HepG2 (cell line): ENCODE results near the gene MT1F. TPM values are rescaled to one million over a fixed set of nuclear protein-coding genes. Genes with fewer than 3 reads are reported as not detected.

Source experiments
- NPAS2 ChIP-seq: sonication (generic); formaldehyde crosslinking; IDR thresholded peaks from 2 replicates; pipeline ENCODE4 v1.8.0; 2022; ENCODE audit warnings: mild to moderate bottlenecking, missing genetic modification reagents, borderline replicate concordance
- PHF20 ChIP-seq: sonication (generic); formaldehyde crosslinking; IDR thresholded peaks from 2 replicates; pipeline ENCODE4 v1.5.0; 2020; ENCODE audit warnings: mild to moderate bottlenecking, missing genetic modification reagents
- SALL1 ChIP-seq: sonication (generic); formaldehyde crosslinking; IDR thresholded peaks from 2 replicates; pipeline ENCODE4 v1.8.0; 2022; ENCODE audit warnings: mild to moderate bottlenecking, missing genetic modification reagents
- SYNCRIP ChIP-seq: fragments of 200-400 bp; formaldehyde crosslinking; IDR thresholded peaks from 2 replicates; pipeline ENCODE4 v1.6.1; 2018; ENCODE audit warnings: mild to moderate bottlenecking, low read depth, low read length; ENCODE audit not compliant: insufficient read depth
- TOE1 ChIP-seq: sonication (generic); formaldehyde crosslinking; IDR thresholded peaks from 2 replicates; pipeline ENCODE4 v1.4.0; 2020; ENCODE audit warnings: mild to moderate bottlenecking, missing genetic modification reagents
- ZKSCAN8 ChIP-seq: IDR thresholded peaks from 2 replicates; pipeline ENCODE4 v1.6.1; 2016; ENCODE audit warnings: borderline replicate concordance, missing genetic modification reagents, missing compliant biosample characterization
- ZNF567 ChIP-seq: sonication (generic); formaldehyde crosslinking; IDR thresholded peaks from 2 replicates; pipeline ENCODE4 v1.8.1; 2023; ENCODE audit warnings: mild to moderate bottlenecking, missing genetic modification reagents, borderline replicate concordance
- ZNF660 ChIP-seq: sonication (generic); formaldehyde crosslinking; IDR thresholded peaks from 2 replicates; pipeline ENCODE4 v1.5.1; 2020; ENCODE audit warnings: mild to moderate bottlenecking, low read depth, missing genetic modification reagents, borderline replicate concordance
- polyA plus RNA-seq, 8 experiments: library from polyadenylated mRNA; depleted of rRNA in 3 of 8; stranded (reverse) in 7 of 8; unstranded in 1 of 8; fragments of >200 nt; fragmentation: Illumina TruSeq in 4 of 8; extraction: Trizol in 4 of 8; gene quantifications; 2 replicates each; pipeline versions ENCODE4 v1.2.1 to v1.2.3, GENCODE V29; 2011 to 2016; ENCODE audit warnings: low read depth in 4 of 8, missing spikeins in 1 of 8, mixed read lengths in 1 of 8; ENCODE audit not compliant: insufficient read depth in 1 of 8
- total RNA-seq, 5 experiments: library from RNA; depleted of rRNA; stranded (reverse); fragments of >200 nt; fragmentation: Illumina TruSeq; extraction: Trizol; gene quantifications; 2 replicates each; pipeline ENCODE4 v1.2.3, GENCODE V29; 2016; ENCODE audit warnings: low read depth in 1 of 5
- TF ChIP-seq, protein P1 (sequence below): sonication (generic); formaldehyde crosslinking; IDR thresholded peaks from 2 replicates; pipeline ENCODE4 v1.4.0; 2020; ENCODE audit warnings: missing genetic modification reagents, low read depth, mild to moderate bottlenecking, borderline replicate concordance
- TF ChIP-seq, protein P2 (sequence below): sonication (generic); formaldehyde crosslinking; IDR thresholded peaks from 2 replicates; pipeline ENCODE4 v1.8.1; 2023; ENCODE audit warnings: mild to moderate bottlenecking, missing genetic modification reagents
- TF ChIP-seq, protein P3 (sequence below): sonication (generic); formaldehyde crosslinking; IDR thresholded peaks from 2 replicates; pipeline ENCODE4 v1.5.0; 2020; ENCODE audit warnings: mild to moderate bottlenecking, missing genetic modification reagents, borderline replicate concordance
- TF ChIP-seq, protein P4 (sequence below): sonication (generic); formaldehyde crosslinking; IDR thresholded peaks from 2 replicates; pipeline ENCODE4 v1.4.0; 2020; ENCODE audit warnings: missing genetic modification reagents

MT1F gene
- total and polyA plus RNA-seq, 2 of the 13 experiments (the other 11 are each of a cell fraction or from before 2014, with no cell fraction given): 1.9 to 169 TPM

DNA sequence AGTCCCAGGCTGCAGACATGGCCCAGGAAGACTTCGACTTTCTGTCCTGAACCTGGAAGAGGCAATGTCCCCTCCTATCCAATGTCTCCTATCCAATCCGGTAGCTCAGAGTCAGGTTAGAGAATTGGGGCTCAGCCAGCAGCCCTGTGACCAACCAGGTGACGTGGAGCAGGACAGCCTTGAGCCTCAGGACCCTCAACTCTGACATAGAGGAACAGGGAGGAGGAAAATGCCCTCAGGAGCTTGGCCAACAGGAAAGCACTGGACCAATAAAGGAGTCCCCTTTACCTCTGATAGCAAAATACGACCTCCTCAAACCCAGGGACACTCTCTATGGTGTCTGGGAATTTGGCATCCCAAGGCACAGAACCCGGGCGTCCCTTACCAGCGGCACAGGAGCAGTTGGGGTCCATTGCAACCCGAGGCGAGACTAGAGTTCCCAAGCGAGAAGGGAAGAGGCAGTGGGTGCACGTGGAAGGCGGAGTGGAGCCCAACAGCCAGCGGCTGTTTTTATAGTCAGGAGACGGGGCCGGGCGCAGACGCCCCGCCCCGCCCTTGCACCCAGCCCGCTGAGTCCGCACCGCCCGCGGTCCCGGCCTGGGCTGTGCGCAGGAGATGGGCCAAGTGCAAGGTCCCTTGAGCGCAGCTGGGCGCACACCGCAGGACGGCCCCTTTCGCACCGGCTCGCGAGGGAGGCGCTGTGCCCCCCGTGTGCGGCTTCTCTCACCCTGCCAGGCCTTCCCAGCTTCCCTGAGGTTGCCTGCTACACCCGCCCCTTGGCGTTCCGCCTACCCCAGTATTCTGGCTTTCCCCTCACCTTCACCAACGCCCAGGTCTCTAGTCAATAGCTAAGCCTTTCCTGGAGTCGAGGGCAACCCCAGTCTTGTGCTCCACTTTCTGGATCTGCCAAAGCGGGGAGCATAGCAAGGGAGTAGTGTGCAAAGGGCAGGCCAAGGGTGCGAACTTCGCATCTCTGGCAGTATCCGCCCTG lies 10.1 kb downstream of the MT1F start, which contains the start of gene MT1G (continued):
- TF ChIP-seq, protein P1, sequence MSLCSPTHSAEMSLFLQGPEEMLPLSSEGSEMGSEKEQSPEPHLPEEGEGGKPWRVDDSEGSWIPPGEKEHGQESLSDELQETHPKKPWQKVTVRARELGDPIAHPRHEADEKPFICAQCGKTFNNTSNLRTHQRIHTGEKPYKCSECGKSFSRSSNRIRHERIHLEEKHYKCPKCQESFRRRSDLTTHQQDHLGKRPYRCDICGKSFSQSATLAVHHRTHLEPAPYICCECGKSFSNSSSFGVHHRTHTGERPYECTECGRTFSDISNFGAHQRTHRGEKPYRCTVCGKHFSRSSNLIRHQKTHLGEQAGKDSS (CRISPR knock-in tag): no peak
- TF ChIP-seq SALL1 (CRISPR knock-in tag): peak; percentile 54; the same call in 1 of the 2 replicates
- TF ChIP-seq ZKSCAN8 (CRISPR knock-in tag): no peak
- no peak for TF ChIP-seq PHF20 (CRISPR knock-in tag)
- no peak for TF ChIP-seq TOE1
- TF ChIP-seq ZNF567: peak; percentile 90; the same call in 1 of the 2 replicates
- no peak for TF ChIP-seq ZNF660
- TF ChIP-seq SYNCRIP: no peak
- TF ChIP-seq, protein P2, sequence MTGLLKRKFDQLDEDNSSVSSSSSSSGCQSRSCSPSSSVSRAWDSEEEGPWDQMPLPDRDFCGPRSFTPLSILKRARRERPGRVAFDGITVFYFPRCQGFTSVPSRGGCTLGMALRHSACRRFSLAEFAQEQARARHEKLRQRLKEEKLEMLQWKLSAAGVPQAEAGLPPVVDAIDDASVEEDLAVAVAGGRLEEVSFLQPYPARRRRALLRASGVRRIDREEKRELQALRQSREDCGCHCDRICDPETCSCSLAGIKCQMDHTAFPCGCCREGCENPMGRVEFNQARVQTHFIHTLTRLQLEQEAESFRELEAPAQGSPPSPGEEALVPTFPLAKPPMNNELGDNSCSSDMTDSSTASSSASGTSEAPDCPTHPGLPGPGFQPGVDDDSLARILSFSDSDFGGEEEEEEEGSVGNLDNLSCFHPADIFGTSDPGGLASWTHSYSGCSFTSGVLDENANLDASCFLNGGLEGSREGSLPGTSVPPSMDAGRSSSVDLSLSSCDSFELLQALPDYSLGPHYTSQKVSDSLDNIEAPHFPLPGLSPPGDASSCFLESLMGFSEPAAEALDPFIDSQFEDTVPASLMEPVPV (CRISPR knock-in tag): no peak; the same call in 1 of the 2 replicates
- no peak for TF ChIP-seq NPAS2 (CRISPR knock-in tag)
- TF ChIP-seq, protein P3, sequence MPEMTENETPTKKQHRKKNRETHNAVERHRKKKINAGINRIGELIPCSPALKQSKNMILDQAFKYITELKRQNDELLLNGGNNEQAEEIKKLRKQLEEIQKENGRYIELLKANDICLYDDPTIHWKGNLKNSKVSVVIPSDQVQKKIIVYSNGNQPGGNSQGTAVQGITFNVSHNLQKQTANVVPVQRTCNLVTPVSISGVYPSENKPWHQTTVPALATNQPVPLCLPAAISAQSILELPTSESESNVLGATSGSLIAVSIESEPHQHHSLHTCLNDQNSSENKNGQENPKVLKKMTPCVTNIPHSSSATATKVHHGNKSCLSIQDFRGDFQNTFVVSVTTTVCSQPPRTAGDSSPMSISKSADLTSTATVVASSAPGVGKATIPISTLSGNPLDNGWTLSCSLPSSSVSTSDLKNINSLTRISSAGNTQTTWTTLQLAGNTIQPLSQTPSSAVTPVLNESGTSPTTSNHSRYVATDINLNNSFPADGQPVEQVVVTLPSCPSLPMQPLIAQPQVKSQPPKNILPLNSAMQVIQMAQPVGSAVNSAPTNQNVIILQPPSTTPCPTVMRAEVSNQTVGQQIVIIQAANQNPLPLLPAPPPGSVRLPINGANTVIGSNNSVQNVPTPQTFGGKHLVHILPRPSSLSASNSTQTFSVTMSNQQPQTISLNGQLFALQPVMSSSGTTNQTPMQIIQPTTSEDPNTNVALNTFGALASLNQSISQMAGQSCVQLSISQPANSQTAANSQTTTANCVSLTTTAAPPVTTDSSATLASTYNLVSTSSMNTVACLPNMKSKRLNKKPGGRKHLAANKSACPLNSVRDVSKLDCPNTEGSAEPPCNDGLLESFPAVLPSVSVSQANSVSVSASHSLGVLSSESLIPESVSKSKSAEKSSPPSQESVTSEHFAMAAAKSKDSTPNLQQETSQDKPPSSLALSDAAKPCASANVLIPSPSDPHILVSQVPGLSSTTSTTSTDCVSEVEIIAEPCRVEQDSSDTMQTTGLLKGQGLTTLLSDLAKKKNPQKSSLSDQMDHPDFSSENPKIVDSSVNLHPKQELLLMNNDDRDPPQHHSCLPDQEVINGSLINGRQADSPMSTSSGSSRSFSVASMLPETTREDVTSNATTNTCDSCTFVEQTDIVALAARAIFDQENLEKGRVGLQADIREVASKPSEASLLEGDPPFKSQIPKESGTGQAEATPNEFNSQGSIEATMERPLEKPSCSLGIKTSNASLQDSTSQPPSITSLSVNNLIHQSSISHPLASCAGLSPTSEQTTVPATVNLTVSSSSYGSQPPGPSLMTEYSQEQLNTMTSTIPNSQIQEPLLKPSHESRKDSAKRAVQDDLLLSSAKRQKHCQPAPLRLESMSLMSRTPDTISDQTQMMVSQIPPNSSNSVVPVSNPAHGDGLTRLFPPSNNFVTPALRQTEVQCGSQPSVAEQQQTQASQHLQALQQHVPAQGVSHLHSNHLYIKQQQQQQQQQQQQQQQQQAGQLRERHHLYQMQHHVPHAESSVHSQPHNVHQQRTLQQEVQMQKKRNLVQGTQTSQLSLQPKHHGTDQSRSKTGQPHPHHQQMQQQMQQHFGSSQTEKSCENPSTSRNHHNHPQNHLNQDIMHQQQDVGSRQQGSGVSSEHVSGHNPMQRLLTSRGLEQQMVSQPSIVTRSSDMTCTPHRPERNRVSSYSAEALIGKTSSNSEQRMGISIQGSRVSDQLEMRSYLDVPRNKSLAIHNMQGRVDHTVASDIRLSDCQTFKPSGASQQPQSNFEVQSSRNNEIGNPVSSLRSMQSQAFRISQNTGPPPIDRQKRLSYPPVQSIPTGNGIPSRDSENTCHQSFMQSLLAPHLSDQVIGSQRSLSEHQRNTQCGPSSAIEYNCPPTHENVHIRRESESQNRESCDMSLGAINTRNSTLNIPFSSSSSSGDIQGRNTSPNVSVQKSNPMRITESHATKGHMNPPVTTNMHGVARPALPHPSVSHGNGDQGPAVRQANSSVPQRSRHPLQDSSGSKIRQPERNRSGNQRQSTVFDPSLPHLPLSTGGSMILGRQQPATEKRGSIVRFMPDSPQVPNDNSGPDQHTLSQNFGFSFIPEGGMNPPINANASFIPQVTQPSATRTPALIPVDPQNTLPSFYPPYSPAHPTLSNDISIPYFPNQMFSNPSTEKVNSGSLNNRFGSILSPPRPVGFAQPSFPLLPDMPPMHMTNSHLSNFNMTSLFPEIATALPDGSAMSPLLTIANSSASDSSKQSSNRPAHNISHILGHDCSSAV (CRISPR knock-in tag): no peak
- TF ChIP-seq, protein P4, sequence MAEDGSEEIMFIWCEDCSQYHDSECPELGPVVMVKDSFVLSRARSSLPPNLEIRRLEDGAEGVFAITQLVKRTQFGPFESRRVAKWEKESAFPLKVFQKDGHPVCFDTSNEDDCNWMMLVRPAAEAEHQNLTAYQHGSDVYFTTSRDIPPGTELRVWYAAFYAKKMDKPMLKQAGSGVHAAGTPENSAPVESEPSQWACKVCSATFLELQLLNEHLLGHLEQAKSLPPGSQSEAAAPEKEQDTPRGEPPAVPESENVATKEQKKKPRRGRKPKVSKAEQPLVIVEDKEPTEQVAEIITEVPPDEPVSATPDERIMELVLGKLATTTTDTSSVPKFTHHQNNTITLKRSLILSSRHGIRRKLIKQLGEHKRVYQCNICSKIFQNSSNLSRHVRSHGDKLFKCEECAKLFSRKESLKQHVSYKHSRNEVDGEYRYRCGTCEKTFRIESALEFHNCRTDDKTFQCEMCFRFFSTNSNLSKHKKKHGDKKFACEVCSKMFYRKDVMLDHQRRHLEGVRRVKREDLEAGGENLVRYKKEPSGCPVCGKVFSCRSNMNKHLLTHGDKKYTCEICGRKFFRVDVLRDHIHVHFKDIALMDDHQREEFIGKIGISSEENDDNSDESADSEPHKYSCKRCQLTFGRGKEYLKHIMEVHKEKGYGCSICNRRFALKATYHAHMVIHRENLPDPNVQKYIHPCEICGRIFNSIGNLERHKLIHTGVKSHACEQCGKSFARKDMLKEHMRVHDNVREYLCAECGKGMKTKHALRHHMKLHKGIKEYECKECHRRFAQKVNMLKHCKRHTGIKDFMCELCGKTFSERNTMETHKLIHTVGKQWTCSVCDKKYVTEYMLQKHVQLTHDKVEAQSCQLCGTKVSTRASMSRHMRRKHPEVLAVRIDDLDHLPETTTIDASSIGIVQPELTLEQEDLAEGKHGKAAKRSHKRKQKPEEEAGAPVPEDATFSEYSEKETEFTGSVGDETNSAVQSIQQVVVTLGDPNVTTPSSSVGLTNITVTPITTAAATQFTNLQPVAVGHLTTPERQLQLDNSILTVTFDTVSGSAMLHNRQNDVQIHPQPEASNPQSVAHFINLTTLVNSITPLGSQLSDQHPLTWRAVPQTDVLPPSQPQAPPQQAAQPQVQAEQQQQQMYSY (CRISPR knock-in tag): no peak
